OCI-LY7 (cell line): ENCODE results near the gene BTBD2.

Experiments used
- EZH2phosphoT487 ChIP-seq: fragments of 200-600 bp; sonication (generic); IDR thresholded peaks from 2 replicates; pipeline ENCODE4 v1.6.1; 2018; ENCODE audit warnings: low read depth, borderline replicate concordance, mild to moderate bottlenecking, mixed run types, antibody characterized with exemption, low read length, moderate library complexity, mixed read lengths
- TF ChIP-seq, protein P1 (sequence below): fragments of 200-600 bp; sonication (generic); conservative IDR thresholded peaks from 2 replicates; pipeline ENCODE4 v1.5.1; 2014; ENCODE audit warnings: mild to moderate bottlenecking, antibody characterized with exemption, low read length, moderate library complexity, mixed read lengths

DNA sequence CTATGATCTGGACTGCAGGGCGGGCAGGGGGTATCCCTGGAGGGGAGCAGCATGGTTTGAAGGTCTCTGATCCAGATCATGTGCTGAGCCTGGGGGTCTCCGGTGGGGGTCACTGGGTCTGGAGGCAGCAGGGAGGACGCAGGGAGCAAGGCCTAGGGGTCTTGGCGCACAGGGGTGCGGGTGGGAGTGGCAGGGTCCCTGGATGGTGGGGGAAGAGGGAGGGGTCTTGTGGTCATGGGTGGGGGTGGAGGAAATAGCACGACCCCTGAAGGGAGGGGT is 1.9 kb downstream of the BTBD2 start:
- TF ChIP-seq, protein P1, sequence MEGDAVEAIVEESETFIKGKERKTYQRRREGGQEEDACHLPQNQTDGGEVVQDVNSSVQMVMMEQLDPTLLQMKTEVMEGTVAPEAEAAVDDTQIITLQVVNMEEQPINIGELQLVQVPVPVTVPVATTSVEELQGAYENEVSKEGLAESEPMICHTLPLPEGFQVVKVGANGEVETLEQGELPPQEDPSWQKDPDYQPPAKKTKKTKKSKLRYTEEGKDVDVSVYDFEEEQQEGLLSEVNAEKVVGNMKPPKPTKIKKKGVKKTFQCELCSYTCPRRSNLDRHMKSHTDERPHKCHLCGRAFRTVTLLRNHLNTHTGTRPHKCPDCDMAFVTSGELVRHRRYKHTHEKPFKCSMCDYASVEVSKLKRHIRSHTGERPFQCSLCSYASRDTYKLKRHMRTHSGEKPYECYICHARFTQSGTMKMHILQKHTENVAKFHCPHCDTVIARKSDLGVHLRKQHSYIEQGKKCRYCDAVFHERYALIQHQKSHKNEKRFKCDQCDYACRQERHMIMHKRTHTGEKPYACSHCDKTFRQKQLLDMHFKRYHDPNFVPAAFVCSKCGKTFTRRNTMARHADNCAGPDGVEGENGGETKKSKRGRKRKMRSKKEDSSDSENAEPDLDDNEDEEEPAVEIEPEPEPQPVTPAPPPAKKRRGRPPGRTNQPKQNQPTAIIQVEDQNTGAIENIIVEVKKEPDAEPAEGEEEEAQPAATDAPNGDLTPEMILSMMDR, result no peak
- TF ChIP-seq EZH2phosphoT487, result no peak
